ENCODE results near the gene CD300H. TPM values are rescaled to one million over a fixed set of nuclear protein-coding genes. Genes with fewer than 3 reads are reported as not detected.

The CD300H gene
- total RNA-seq, 2 experiments from 2014 or later = not detected

DNA sequence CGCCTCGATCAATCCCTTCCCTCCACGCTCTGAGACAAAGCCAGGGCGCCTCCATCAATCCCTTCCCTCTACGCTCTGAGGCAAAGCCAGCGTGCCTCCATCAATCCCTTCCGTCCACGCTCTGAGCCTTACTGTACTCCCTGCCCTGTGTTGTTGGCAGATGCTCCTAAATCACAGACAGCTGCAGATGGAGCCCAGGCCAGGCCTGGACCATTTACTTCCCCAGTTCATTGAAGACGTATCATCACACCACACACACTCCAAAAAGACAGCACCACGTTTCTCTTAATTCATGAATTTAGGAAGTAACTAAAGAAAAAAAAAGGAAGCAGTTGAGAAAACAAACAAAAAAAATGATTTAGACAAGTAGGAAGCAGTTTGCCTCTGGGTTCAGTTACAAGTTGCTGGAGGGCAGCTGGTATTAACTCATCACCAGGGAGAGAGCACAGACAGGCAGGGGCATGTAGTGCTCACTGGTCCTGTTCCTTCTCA is 32.2 kb upstream of the CD300H start:
- no peak for ATAC-seq
- no peaks in the 10 kb centered on the region for H3K36me3 Mint-ChIP-seq
- no peak overlapping the region for H3K4me3 Mint-ChIP-seq
- H3K27me3 Mint-ChIP-seq = peaks cover 53% of the 10 kb centered on the region
- DNase-seq = no peak
- CTCF ChIA-PET = interaction anchor here (1.6 to 2.2 kb wide), 4 partner anchors 33 to 220 kb away, joined by 3 to 8 read pairs (median 5); no protein-coding TSS in a partner anchor
- H3K27ac Mint-ChIP-seq = no peak overlapping the region
- no peaks in the 10 kb centered on the region for H3K9me3 Mint-ChIP-seq (ENCODE audit: low read depth)
- H3K4me1 Mint-ChIP-seq = peaks cover 30% of the 10 kb centered on the region

DNA sequence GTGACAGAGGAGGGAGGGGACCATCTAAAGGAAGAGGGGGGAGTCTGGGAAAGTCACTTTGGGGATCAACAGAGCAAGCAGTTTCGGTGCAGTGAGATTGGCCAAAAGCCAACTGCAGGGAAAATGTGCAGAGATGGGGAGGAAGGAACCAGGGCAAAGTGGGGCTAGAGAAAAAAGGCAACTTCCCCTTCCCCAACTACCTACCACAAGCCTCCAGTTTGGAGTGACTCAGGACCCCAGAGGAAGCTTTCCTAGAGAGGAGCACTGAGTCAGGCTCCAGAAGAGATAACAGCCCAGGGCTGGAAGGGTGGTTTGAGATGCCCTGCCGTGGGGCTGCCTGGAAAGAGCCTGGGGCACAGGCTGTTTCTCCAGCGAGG is 31.7 kb upstream of the CD300H start:
- peaks cover 26% of the 10 kb centered on the region for H3K4me1 Mint-ChIP-seq
- CTCF ChIA-PET = interaction anchor here (1.6 to 2.2 kb wide), 3 partner anchors 33 to 139 kb away, joined by 3 to 8 read pairs (median 4); no protein-coding TSS in a partner anchor
- no peak overlapping the region for H3K4me3 Mint-ChIP-seq
- H3K27ac Mint-ChIP-seq = no peak overlapping the region
- no peaks in the 10 kb centered on the region for H3K36me3 Mint-ChIP-seq
- ATAC-seq (no peak), DNase-seq (no peak)
- no peaks in the 10 kb centered on the region for H3K9me3 Mint-ChIP-seq (ENCODE audit: low read depth)
- H3K27me3 Mint-ChIP-seq = peaks cover 53% of the 10 kb centered on the region

DNA sequence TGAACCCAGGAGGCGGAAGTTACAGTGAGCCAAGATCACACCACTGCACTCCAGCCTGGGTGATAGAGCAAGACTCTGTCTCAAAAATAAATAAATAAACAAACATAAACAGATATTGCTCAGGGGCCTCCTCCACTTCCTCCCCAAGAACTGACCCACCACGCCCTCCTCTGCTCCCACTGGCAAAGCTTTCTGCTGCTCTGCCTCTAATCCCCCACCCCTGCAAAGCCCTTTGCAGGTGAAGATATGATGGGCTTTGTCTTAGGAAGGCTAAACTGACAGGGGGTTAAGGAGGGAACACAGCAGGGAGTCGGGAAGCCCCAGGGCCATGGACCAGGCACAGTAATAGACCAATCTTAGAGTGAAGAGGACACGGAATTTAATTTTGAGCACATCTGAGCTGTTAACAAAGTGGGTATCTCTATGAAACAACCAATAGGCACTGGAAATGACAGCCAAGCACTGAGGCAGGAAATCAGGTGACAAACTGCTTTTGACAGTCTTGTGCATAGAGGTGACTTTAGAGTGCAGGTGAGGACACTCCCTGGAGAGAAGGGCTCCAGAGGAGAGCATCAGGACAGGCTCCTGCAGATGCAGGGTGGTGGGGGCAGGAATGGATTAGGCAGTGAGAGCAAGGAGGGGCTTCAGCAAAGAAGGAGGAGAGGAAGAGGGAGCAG is 31.2 kb upstream of the CD300H start:
- Mint-ChIP-seq H3K27ac (no peak overlapping the region), H3K4me1 (peaks cover 21% of the 10 kb centered on the region), H3K4me3 (no peak overlapping the region), H3K9me3 (ENCODE audit: low read depth) (no peaks in the 10 kb centered on the region), H3K36me3 (no peaks in the 10 kb centered on the region), H3K27me3 (peaks cover 47% of the 10 kb centered on the region)
- no peak for ATAC-seq
- DNase-seq = no peak
- CTCF ChIA-PET = interaction anchor here (1.6 to 2.2 kb wide), 3 partner anchors 32 to 139 kb away, joined by 3 to 8 read pairs (median 4); no protein-coding TSS in a partner anchor

DNA sequence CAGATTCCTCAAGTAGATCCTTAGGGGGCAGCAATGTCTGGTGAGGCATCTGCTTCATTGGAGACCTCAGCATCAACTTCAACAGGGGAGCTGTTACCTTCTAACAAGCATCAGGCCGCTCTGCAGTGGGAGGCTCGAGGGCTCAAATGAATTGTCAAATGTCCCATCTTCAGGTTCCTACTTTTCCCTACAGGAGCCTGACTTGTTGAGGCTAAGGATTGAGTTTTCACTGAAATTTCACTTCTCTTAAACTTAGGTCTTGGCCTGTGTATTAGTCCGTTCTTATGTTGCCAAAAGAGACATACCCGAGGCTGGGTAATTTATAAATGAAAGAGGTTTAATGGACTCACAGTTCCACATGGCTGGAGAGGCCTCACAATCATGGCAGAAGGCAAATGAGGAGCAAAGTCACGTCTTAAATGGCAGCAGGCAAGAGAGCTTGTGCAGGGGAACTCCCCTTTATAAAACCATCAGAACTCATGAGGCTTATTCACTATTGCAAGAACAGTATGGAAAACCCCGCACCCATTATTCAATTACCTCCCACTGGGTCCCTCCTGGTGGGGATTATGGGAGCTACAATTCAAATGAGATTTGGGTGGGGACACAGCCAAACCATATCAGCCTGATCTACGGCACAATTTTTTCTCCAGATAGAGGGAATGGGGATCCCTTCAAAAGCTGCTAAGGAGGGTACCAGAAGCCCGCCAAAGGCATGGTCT is 29.9 kb upstream of the CD300H start:
- Mint-ChIP-seq H3K27ac (no peak overlapping the region), H3K4me1 (peaks cover 18% of the 10 kb centered on the region), H3K4me3 (no peak overlapping the region), H3K9me3 (ENCODE audit: low read depth) (no peaks in the 10 kb centered on the region), H3K27me3 (peaks cover 50% of the 10 kb centered on the region), H3K36me3 (no peaks in the 10 kb centered on the region)
- DNase-seq (no peak), ATAC-seq (no peak)
- CTCF ChIA-PET = interaction anchor here (0.7 to 2.2 kb wide), 2 partner anchors 31 to 184 kb away, joined by 4 to 8 read pairs; no protein-coding TSS in a partner anchor

DNA sequence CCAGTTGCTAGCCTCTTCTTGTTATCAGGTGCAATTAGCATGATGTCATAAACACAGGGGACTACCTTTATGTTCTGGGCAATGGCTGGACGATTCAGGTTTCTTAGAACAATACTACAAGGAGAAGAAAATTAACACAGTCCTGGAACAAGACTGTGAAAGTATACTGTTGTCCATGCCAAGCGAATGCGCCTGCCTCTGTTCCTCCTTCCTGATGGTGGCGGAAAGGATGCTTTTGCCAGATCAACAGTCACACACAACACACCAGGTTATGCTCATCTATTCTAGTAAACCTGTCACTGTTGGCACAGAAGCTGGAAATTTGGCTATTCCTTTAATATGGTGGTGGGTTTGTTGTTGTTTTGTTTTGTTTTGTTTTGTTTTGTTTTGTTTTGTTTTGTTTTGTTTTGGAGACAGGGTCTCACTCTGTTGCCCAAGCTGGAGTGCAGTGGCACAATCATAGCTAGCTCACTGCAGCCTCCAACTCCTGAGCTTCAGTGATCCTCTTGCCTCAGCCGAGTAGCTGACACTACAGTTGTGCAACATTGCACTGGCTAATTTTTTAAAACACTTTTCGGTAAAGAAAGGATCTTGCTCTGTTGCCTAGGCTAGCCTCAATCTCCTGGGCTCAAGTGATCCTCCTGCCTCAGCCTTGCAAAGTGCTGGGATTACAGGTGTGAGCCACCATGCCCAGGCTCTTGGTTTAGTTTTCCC is 27.9 kb upstream of the CD300H start:
- DNase-seq (no peak), ATAC-seq (no peak)
- Mint-ChIP-seq H3K36me3 (no peaks in the 10 kb centered on the region), H3K4me3 (no peak overlapping the region), H3K27ac (no peak overlapping the region), H3K9me3 (ENCODE audit: low read depth) (no peaks in the 10 kb centered on the region), H3K4me1 (peaks cover 23% of the 10 kb centered on the region), H3K27me3 (peaks cover 55% of the 10 kb centered on the region)
- CTCF ChIA-PET = interaction anchor here (0.6 to 0.9 kb wide), 2 partner anchors 130 to 227 kb away, joined by 3 read pairs; no protein-coding TSS in a partner anchor

DNA sequence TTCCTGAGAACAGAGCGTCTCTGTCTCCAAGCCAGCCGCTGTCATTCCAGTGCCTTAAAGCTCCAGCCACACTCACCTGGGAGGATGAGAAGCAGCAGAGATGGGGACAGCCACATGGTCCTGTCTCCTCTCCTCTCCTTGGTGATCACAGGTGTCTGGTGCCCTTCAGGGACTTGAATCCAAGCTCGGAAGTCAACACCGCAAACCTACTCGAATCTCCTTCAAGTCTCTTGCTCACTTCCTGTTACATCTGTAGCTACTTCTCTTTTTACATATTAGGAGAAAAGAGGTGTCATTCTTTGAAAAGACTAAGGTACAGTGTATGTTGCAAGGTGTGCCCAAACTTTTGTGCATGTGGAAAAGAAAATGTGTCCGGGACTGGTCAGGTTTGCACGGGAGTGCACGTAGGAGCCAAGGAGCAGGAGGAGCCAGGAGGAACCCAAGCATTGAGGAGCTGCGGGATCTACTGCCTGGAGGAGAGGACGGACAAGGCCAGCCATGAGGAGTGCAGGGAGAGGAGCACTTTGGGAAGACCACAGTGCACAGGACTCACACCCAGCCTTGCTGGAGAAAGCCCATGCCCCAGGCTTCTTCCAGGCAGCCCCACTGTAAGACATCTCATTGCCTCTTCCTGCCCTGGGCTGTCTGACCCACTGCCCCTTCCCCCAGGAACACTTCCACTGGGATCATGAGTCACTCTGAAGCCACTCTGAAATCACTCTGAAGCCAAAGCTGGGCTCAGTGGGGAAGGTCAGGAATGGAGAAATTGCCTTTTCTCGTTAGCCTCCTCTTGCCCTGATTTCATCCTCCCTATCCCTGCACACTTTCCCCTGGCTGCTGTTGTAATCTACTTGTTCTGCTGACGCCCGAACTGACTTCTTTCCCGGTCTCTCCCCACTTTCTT is 25.0 kb upstream of the CD300H start, which contains the start of gene CD300LD:
CD300LD (minus strand) TSS at position 197 of the 904 bp plus-strand sequence; CDS start at position 116, 81 bp downstream.
- Mint-ChIP-seq H3K4me1 (peaks cover 17% of the 10 kb centered on the region), H3K27ac (no peak within 1 kb of the TSS), H3K4me3 (no peak within 1 kb of the TSS), H3K9me3 (ENCODE audit: low read depth) (no peaks in the 10 kb centered on the region), H3K27me3 (peaks cover 59% of the 10 kb centered on the region), H3K36me3 (no peaks in the 10 kb centered on the region)
- no peak for ATAC-seq
- DNase-seq = no peak
- CTCF ChIA-PET = interaction anchor here (1.0 to 1.7 kb wide), 3 partner anchors 10 to 213 kb away, joined by 3 to 5 read pairs (median 4); no protein-coding TSS in a partner anchor

DNA sequence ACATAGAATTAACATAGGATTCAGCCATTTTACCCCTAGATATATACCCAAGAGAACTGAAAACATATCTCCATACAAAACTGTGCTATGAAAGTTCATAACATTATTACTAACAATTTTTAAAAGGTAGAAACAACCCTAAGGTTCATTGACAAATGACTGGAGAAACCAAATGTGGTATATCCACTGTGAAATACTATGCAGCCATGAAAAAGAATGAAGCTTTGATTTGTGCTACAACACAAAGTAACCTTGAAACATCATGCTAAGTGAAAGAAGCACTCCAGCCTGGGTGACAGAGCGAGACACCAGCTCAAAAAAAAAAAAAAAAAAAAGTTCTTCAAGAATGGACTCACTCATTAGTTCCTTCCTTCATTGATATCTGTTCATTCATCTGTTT is 24.2 kb upstream of the CD300H start:
- Mint-ChIP-seq H3K36me3 (no peaks in the 10 kb centered on the region), H3K27ac (no peak overlapping the region), H3K4me1 (peaks cover 17% of the 10 kb centered on the region), H3K27me3 (peaks cover 57% of the 10 kb centered on the region), H3K9me3 (ENCODE audit: low read depth) (no peaks in the 10 kb centered on the region), H3K4me3 (no peak overlapping the region)
- DNase-seq = no peak
- CTCF ChIA-PET = interaction anchor here (0.7 to 1.7 kb wide), 2 partner anchors 66 to 212 kb away, joined by 4 read pairs; no protein-coding TSS in a partner anchor
- ATAC-seq = no peak

DNA sequence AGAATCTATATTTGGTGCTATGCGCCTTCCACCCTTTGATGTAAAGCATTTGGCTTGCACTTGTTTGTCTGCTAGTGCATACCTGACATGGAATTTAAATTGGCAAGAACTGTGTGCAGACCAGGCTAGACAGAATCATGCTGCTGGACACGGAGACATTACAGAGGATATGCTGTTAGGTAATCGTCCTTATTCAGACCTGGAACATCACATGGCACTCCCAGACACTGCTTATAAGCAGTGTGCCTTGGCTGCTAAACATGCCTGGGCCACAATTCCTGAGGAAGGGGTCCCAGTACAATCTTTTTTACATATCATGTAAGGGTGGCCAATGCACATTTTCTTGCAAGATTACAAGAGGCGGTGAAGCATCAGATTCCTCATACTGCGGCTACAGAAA is 18.4 kb upstream of the CD300H start:
- Mint-ChIP-seq H3K9me3 (ENCODE audit: low read depth) (no peaks in the 10 kb centered on the region), H3K36me3 (no peaks in the 10 kb centered on the region), H3K4me1 (no peaks in the 10 kb centered on the region), H3K27ac (no peak overlapping the region), H3K27me3 (peaks cover 36% of the 10 kb centered on the region), H3K4me3 (no peak overlapping the region)
- DNase-seq (no peak), ATAC-seq (no peak)
- CTCF ChIA-PET = interaction anchor here (1.7 kb wide), 1 partner anchor 12 kb away, joined by 5 read pairs; no protein-coding TSS in a partner anchor

DNA sequence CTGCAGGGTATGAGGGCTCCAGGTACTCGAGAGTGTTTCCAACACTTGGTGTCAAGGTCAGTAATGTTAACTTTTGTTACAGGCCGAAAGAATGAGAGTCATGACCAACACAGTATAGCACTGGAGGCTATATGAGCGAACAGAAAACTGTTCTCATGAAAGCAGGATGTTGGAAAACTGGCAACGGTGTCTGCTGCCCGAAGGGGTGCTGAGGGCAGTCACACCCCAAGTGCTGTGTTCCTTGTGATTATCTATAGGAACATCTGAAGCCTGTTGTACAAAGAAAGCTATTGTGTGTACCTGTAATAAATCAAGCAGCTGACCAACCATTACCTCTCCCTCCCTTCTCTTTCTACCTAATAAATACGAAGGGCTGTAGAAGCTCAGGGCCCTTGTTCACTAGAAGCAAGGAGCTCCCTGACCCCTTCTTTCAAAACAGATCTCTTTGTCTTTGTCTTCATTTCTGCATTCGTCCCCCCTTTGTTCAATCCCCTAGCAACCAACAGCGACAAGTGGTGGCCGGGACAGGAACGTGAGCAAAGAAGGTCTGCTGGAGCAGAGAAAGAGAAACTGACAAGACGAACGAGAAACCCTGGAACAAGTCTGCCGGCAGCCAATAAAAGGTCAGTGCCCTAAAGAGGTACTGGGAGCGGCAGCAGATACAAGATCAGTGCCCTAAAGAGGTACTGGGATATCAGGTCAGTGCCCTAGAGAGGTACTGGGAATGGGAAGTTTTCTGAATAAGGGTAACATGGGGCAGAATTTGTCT is 17.2 kb upstream of the CD300H start:
- Mint-ChIP-seq H3K4me3 (no peak overlapping the region), H3K4me1 (peaks cover 11% of the 10 kb centered on the region), H3K36me3 (no peaks in the 10 kb centered on the region), H3K27ac (no peak overlapping the region), H3K9me3 (ENCODE audit: low read depth) (no peaks in the 10 kb centered on the region), H3K27me3 (peaks cover 31% of the 10 kb centered on the region)
- ATAC-seq (no peak), DNase-seq (no peak)
- CTCF ChIA-PET = interaction anchor here (1.2 to 1.7 kb wide), 2 partner anchors 154 to 206 kb away, joined by 3 to 5 read pairs; no protein-coding TSS in a partner anchor

DNA sequence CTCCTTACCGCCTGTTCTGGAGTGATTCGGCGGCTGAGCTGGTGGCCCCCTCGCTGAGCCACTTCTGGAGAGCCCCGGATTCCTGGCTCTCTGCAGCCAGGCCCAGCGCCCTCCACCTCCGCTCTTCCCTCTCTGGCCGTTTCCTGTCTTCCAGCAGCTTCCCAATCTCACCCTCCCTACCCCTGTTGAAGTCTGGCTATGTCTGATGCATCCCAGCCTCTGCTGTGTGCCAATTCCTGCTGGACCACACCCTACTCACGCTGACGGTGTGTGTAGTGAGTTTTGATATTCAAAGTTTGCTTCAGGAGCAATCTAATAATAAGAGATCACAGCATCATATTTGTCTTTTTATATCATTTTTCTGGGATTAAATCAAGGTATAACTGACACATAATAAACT is 15.3 kb upstream of the CD300H start:
- no peak overlapping the region for H3K4me3 Mint-ChIP-seq
- no peaks in the 10 kb centered on the region for H3K36me3 Mint-ChIP-seq
- H3K4me1 Mint-ChIP-seq = peaks cover 14% of the 10 kb centered on the region
- CTCF ChIA-PET = no interaction called here
- H3K9me3 Mint-ChIP-seq (ENCODE audit: low read depth) = no peaks in the 10 kb centered on the region
- no peak for ATAC-seq
- no peak overlapping the region for H3K27ac Mint-ChIP-seq
- H3K27me3 Mint-ChIP-seq = peaks cover 15% of the 10 kb centered on the region
- no peak for DNase-seq

DNA sequence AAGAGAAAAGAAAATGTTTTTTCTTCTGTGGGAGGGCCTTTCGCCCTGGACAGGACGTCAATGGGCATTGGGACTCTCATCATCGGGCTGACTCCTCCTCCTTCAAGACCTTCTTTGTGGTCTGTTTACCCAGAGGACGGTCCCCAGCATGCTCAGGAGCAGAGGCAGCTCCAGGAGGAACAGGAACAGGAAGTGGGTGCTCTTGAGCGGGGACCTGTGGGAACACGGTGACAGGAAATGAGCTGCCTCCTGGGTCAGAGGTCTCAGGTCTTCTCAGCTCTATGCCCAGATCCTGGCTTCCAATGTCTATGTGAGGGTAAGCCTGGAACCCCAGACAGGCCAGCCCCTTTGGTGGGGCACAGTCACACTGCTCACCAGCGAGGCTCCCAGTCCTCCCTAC is 12.6 kb upstream of the CD300H start:
- peaks cover 17% of the 10 kb centered on the region for H3K27me3 Mint-ChIP-seq
- H3K4me1 Mint-ChIP-seq = peaks cover 14% of the 10 kb centered on the region
- H3K36me3 Mint-ChIP-seq = no peaks in the 10 kb centered on the region
- DNase-seq (no peak), ATAC-seq (no peak)
- H3K27ac Mint-ChIP-seq = no peak overlapping the region
- no peaks in the 10 kb centered on the region for H3K9me3 Mint-ChIP-seq (ENCODE audit: low read depth)
- CTCF ChIA-PET = interaction anchor here (2.7 kb wide), 1 partner anchor 13 kb away, joined by 13 read pairs; the partner anchor contains the start of gene CD300H
- H3K4me3 Mint-ChIP-seq = no peak overlapping the region

Measured in activated CD8-positive, alpha-beta memory T cell treated with anti-CD3 and anti-CD28 coated beads, Interleukin-2, amount 10 ng/mL, durations not matched to agents 7 days and 5 days (primary cell).